SKM-1 (cell line): ENCODE data around the gene OTUD7B.
A peak's percentile ranks its signal among the peaks of the same experiment; 100 is the strongest.
"Not testable (repeated sequence)": the region's sequence is repeated elsewhere in the genome, so short reads cannot be mapped to it uniquely, and the experiment has no call there.

Experiments
- DNase-seq: peaks from one replicate; lab custom pipeline; 2025; ENCODE audit not compliant: unreplicated experiment; lab: John Stamatoyannopoulos, UW

Gene OTUD7B

GRCh38 chr1:150010393-150011115, at the start of gene OTUD7B:
Gene OTUD7B, minus strand, starts transcription at chr1:150010726. Its CDS starts 33,216 bp downstream, at chr1:149977510.
- DNase-seq: no peak

GRCh38 chr1:150060260-150060659, 49.7 kb upstream of the OTUD7B start:
- no peak for DNase-seq

GRCh38 chr1:150056407-150056806, 45.9 kb upstream of the OTUD7B start:
- peak; percentile 43 for DNase-seq

- not testable (repeated sequence) for DNase-seq
These were observed 45.0 kb upstream of the OTUD7B start for GRCh38 chr1:150055507-150055906.

- DNase-seq: peak; percentile 84
These were observed 43.4 kb upstream of the OTUD7B start for GRCh38 chr1:150053926-150054325.

GRCh38 chr1:150051905-150052412, 41.4 kb upstream of the OTUD7B start:
- not testable (repeated sequence) for DNase-seq

GRCh38 chr1:150051089-150051373, 40.5 kb upstream of the OTUD7B start:
- no peak for DNase-seq

GRCh38 chr1:150049926-150050325, 39.4 kb upstream of the OTUD7B start:
- no peak for DNase-seq

GRCh38 chr1:150034336-150034735, 23.8 kb upstream of the OTUD7B start:
- DNase-seq: no peak

GRCh38 chr1:150028322-150028721, 17.8 kb upstream of the OTUD7B start:
- DNase-seq: no peak

- DNase-seq: no peak
These were observed 13.6 kb upstream of the OTUD7B start for GRCh38 chr1:150024156-150024555.

- DNase-seq: no peak
These were observed 11.8 kb upstream of the OTUD7B start for GRCh38 chr1:150022357-150022756.

GRCh38 chr1:150021191-150021694, 10.7 kb upstream of the OTUD7B start:
- DNase-seq: no peak

- no peak for DNase-seq
These were observed 10.2 kb upstream of the OTUD7B start for GRCh38 chr1:150020711-150021110.

GRCh38 chr1:150018165-150018564, 7.6 kb upstream of the OTUD7B start:
- DNase-seq: no peak

GRCh38 chr1:150017206-150017750, 6.8 kb upstream of the OTUD7B start:
- no peak for DNase-seq

GRCh38 chr1:150015651-150016131, 5.2 kb upstream of the OTUD7B start:
- no peak for DNase-seq

GRCh38 chr1:150012611-150013010, 2.1 kb upstream of the OTUD7B start:
- no peak for DNase-seq

GRCh38 chr1:150009604-150010392, 728 bp downstream of the OTUD7B start:
- no peak for DNase-seq

- no peak for DNase-seq
These were observed 1.8 kb downstream of the OTUD7B start for GRCh38 chr1:150008699-150009098.

GRCh38 chr1:150006881-150007421, 3.6 kb downstream of the OTUD7B start:
- no peak for DNase-seq
